Stimulated activated CD8-positive, alpha-beta memory T cell treated with anti-CD3 and anti-CD28 coated beads, Interleukin-4, amount 100 ng/mL, for 48 hours (primary cell): ENCODE data around the gene ARHGAP42.

Source experiments
- DNase-seq: peaks from one replicate; pipeline ENCODE4 v3.0.0-alpha.2; 2020

The ARHGAP42 gene

DNA sequence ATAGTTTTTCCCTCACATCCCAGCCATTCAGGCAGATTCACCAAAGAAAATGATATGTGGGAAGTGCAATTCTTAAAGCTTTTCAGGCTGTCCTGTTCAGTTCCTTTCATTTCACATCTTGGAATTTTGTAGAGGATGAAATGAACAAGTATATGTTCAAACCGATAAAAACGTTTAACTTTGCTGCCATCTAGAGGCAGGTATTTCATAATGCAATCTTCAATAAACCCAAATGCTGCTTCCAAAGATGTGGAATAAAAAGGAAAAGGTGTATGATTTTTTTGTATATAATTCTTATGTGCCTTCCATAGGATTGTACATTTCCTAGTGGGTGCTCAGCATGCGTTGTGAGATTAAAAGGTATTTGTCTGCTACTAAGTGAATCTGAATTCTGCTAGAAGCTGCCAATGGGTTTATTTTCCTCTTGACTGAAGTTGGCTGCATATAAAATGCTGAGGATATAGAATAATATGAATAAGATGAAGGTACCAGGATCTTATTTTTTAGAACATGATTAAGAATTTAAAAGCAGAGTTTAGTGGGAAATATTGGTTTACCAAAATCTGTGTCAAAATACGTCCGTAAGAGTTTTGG lies 243.2 kb downstream of the ARHGAP42 start:
- DNase-seq, result no peak

DNA sequence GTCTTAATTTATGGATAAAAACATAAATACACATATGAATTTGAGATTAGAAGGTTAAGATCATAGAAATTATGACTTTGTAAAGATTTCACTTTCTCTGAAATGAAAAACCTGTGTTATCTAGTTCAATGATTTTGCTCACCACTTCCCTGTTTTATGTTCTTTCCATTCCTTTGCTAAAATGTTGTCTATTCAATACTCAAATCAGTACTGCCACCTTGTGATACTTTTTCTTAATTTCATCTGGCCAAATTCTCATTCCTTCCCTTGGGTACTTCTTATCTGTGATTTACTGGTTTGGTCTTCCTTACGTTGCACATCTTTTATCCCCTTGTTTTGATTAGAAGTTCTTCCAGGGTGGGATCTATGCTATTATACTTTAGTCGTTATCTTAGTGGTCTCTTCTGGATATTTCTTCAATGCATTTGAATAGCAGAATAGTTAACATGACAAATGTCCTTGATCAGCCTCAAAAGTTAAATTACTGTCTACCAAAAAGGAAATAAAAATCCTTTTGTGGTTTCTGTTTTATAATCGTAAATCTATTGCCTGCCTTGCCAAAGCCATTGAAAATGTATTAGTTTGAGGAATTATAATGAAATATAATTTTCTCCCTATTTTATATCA lies 245.5 kb downstream of the ARHGAP42 start:
- no peak for DNase-seq

DNA sequence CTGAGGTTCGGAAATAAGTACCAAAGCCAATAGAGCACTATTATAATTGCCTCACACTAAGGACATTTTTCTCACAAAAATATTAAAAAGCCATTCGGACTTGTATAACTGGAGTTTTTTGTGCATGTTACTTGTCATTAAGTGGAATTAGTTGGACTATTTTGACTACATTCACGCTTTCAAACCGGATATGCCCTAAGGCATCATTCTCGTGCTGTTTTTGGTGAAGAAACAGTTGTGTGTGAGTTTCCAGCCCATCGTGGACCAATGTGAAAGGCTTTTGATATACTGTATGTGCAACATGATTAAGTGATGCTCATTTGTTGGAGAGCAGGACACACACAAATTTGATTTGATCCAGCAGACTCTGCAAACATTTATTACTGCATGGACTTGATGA lies 249.7 kb downstream of the ARHGAP42 start:
- DNase-seq, result no peak

DNA sequence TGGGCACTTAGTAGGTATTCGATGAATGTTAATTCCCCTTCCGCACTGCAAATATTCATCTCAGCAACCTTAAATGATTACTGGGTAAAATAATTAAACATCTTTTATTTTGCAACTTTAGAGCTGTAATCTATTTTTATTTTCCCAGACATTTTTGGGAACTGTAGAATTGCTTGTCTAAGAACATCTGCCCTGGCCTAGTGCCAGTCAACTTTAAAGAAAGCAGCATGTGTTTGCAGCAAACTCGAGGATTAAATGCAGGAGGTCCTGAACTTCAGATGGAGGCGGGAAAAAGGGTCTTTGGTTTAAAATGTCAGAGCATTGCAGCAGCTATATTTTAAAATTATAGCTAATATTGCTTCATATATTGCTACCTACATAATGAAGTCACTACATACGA lies 252.5 kb downstream of the ARHGAP42 start:
- no peak for DNase-seq

DNA sequence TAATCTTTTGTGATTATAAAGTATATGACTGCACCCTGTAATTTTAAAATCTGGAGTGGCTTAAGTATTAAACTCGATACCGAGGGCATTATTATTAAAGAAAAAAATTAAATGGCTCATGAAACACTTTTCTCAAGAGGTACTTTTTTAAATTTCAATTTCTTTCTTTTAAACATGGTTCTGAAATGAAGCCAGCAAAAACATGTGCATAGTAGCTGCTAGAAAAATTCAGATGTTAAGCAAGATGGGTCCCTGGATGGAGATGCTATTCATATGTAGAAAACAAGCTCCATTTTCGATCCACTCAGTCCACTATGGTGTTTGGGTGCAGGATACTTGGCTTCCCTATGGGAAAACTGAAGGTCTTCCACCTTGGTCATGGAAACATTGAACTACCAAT lies 253.0 kb downstream of the ARHGAP42 start:
- DNase-seq, result no peak

DNA sequence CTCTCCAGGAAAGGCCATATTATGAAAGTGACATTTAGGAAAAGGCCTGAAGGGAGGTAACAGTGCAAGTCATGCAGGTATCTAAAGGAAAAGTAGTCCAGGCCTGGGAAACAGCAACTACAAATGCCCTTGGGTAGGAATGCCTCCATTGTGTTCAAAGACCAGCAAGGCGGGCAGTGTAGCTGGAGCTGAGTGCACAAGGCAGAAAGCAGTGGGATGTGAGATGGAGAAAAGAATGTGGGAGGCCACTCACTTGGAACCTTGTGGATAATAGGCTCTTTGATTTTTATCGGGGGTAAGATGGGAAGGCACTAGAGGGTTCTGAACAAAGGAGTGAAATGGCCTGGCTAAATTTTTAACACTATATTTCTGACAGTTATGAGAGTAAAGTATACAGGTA lies 253.9 kb downstream of the ARHGAP42 start:
- DNase-seq, result no peak

DNA sequence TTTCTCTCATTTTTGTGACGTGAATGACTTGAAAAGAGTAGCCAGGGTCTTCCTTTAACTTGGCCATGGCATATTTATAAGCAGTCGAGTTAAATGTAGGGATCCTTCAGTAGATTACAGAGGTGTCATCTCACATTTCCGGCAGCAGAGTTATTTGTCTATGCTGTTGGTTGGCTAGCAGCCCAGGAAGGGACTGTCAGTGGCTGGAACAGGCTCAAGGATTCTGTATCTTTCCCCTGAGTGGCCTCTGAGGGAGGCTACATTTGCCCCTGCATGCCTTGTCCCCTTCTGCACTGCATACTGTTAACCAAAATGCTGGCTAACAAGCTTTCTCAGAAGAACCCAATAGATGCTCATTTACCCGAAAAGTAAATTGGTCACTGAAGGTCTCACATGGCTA lies 254.9 kb downstream of the ARHGAP42 start:
- no peak for DNase-seq

DNA sequence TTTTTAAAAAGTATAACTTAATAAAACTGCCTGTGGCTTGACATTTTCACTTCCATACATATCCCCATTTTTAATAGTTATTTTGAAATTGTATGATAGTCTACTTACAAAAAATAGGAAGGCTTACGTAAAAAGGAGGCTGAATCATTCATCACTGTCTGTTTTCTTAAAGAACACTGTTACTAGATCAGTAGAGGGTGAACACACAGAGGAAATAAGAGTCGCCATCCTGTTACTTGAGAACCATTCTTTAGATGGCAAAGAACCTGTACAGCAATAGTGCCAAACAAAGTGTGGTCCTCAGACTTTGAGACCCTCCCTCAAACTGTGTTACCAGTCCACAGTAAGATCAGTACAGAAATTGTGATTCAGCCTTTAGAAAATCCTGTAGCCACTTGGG lies 261.8 kb downstream of the ARHGAP42 start:
- DNase-seq, result no peak

DNA sequence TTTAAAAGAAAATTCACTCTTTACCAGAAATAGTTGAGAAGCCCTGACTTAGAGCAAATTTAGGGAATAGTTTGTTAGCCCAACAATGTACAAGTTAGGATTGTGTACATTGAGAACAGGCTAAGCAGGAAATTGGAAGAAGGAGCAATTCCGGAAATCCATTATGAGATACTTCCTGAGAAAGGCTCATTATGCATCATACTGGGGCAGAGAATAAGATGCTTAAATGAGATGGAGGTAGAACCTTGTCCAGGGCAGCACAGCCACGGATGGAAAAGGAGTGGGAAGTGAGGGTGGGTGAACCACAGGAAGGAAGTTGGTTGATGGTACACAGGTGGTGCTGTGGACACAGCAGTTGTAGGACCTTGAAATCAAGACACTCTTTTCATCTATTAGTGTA lies 262.4 kb downstream of the ARHGAP42 start:
- DNase-seq, result no peak

DNA sequence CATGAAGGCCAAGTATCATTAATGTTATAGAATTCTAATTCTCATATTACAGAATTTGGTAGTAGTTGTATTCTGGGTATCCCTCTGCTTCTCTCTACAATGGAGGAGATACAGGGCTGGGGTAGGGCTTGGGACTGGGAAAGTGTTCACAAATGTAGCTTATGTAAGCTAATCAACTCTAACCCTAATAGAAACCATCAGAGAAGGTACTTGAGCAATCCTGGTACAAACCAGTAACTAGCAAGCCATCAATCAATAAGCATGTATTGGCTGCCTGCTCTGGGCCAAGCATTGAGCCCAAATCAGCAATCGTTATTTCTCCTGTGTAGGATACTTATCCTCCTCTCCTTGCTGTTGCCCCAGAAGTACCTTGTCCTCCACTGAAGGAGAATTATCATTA lies 268.2 kb downstream of the ARHGAP42 start:
- no peak for DNase-seq

DNA sequence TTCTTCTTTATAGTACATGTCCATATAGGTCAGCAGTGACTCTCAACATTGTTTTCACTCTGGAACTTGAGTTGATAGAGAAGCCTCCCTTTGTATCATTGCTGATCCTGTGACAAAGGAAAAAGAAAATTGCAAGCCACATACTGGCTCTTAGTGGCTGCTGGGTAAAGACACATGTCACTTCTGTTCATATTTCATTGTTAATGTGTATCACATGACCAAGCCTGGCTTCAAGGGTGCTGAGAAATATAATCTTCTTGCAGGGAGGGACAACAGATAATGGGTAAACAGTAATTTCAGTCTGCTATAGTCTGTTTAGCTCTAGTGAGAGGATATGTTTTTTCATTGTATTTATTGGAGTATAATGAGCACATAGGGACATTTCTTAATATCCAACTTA lies 269.3 kb downstream of the ARHGAP42 start:
- no peak for DNase-seq

DNA sequence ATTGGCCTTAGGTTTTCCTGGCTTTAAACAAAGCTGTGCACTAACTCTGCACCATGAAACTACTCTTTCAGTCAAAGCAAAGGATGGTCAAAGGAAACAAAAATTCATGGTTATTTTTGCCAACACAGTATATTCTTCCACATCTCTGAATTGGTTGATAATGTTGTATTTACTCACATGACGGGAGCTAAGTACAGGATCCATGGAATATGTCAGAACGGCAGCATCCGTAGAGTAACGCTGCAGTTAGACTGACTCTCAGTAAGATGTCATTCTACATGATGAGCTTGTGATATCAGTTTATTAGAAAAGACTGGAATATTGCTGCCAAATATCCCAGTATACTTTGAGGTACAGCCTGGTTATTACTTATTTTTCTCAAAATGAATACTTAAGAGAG lies 270.4 kb downstream of the ARHGAP42 start:
- DNase-seq, result no peak

DNA sequence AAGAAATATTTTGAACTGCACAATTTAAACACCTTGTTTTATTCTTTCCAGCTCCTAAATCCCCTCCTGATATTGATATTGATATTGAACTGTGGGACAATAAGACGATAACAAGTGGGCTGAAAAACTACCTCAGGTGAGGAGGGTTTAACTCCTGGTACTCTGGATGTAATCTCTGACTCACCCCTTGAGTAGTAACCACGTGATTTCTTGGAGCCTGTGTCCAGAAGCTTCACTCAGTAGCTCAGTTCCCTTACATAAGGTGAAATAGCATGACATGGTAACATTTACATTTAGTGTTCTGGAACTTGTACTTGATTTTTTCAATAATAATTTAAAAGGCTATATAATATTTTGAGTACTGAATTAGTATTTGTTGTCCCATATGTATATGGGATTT lies 274.5 kb downstream of the ARHGAP42 start:
- DNase-seq, result no peak

DNA sequence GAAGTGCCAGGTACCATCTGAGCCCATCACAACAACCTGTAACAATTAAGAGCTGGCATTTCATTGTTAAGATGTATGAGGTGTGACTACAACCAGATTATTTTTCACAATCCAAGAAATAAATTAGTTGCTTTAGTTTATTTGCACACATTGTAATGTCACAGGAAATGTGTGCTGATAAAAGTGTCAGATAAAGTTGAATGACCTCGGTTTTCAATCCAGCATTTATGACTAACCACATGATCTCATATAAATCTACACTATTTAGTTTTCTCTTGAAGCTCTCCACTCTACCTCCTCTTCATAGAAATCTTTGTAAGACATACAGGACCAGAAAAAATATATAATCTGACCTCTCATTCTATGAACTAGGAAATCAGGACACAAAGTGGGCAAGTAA lies 276.3 kb downstream of the ARHGAP42 start:
- DNase-seq, result no peak

DNA sequence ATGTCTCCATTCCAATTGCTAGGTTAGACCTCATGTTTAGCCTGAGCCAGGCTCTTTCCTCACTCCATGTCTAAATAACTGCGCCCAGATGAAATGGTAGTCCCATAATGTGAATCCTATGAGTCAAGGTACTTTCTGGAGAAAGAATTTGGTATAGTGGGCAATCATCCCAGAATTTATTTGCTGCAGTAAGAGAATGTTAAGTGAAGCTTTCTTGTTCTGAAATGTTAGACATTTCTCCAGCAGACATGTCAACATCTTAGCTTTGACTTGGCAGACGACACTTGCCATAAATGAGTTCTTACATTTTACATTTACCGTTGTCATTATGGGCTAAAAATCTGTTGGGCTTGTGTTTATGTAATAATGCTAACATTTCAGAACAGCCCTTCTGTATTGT lies 277.3 kb downstream of the ARHGAP42 start:
- no peak for DNase-seq

DNA sequence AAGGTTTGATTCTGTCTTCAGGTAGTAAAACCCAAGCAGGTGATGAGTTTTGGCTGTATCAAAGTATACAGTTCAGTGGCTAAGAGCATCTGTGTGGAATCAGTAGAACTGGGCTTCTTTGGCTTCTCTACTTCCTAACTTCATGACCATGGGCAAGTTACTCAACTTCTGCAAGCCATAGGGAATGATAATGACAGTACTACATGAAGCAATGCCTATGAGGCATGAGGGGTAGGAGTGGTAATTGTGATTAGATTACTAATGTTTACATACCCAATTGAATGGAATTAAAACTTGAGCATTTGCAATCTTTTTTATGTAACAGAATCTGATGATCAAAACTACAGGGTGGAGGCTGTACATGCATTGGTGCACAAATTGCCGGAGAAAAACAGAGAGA lies 278.3 kb downstream of the ARHGAP42 start:
- DNase-seq, result no peak

DNA sequence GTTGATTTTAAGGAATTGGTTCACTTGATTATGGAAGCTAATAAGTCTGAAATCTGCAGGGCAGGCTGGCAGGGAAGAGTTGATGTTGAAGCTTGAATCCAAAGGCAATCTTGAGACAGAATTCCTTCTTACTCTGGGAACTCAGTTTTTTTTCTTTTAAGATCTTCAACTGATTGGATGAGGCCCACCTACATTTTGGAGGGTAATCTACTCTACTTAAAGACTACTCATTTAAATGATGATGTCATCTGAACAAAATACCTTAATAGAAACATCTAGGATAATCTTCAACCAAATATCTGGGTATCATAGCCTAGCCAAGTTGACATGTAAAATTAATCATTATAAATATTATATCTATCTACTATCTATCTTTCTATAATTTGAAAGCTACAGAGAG lies 279.3 kb downstream of the ARHGAP42 start:
- no peak for DNase-seq

DNA sequence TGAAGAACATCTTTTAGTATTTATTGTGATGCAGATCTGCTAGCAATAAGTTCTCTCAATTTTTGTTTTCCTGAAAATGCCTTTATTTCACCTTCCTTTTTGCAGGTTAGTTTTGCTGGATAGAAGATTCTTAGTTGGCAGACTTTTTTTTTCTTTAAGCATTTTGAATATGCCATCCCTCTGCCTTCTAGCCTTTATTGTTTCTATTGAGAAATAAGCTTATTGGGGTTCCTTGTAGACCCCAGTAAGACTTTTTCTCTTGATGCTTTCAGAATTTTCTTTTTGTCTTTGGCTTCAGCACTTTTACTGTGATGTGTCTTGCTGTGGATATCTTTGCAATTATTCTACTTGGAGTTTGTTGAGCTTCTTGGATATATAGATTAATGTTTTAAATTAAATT lies 281.9 kb downstream of the ARHGAP42 start:
- no peak for DNase-seq

DNA sequence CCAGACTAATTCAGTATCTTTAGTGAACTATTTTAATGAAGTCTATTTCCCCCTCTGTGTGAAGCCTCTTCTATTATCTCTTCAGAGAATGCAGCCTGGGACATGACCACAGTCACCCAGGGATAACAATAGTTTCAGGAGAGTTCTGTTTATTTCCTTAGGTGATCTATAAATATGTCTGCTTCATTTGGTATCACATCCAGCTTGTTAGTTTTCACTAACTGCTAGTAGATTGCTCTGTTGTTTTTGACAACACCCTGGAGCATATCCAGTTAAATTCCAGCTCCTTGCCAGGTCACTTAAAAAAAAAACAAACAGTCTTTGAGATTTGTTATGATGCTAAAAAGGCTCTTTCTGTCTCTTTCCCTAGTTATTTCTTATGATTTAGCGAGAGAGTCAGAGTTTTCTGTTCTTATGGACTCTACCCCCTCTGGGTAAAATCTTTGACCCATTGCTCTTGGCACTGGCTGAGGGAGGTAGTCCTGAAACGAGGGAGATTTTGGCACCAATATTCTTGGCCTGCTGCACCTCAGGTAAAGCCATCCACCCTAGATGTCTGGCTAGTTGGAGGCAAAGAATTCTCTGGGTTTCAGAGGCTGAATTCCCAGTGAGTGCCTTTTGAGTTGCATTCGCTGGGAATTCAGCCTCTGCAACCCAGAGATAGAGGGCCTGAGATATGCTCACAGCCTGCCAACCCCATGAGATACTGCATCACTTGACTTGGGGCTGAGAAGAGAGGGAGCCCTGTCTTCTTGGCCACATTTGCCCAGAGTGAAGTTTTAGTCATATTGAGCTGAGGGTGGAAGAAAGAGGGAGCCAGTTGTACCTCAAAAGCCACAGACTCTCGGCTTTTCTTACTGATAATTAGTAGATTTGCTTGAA lies 283.4 kb downstream of the ARHGAP42 start:
- no peak for DNase-seq

DNA sequence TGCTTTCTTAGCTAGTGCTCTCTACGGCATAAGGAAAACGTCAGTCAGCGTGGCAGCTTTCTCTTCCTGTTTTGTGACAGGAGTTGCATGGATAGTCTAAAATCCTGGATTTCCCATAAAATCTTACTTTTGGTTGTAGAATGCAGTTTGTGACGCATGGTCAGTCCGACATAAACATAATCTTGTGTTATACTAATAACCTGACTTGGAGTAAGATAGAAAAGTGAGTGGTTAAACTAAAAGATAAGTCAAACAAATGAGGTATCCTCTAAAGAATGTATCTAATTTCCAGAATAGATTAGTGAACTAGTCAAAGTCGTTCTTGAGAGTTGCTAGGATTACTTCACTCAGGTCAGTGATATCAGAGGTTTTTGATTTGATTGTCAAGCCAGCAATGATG lies 285.0 kb downstream of the ARHGAP42 start:
- DNase-seq, result no peak

DNA sequence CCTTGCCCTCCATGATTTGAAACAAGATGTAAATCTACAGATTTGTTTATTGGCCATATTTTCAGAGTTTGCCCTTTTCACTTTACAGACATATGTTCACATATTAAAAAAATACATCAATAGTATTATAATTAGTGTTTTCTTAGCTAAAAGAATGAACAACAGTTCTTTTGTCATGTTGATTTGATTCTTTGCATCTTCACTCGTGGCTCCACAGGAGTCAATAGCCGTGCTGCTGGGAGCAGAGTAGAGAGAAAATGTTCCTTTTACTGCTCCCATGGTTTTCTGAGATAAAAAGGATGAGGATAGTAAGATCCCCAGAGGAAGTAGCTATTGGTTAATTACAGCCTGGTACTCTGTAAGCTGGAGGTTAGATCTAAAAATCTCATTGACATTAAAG lies 291.4 kb downstream of the ARHGAP42 start:
- no peak for DNase-seq

DNA sequence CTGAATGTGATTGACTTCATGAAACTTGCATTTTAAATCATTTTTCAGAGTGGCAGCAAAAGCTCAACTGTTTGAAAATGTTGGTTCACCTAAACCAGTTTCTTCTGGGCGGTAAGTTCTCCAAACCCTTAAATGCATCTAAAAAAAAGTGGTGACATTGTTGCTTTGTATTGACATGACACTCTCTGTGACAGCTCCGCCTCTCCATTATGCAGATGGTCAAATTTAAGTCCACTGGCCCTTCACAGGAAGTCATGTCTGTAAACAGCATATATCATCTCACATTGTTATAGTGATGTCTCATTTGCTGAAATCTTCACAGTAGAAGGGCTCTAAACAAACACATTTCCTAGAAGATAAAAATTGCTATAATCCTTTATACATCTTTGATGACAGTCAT lies 291.9 kb downstream of the ARHGAP42 start:
- no peak for DNase-seq

DNA sequence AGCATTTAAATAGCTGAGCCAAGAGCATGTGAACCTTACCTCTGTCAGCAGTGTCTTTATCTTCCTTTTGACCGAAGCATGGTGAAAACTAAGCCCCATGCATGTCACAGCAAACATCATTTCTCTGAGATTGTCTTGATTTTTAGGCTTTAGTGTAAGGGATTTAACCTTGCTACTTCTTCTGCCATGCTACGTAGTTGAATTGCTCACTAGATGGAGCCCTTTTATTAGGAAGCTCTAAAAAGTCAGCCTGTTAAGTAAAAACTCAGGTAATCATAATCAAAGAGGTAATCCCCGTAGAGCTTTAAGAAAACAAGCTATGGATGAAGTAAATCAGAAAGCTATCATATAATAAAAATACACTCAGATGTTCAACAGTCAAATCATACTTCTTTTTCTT lies 293.1 kb downstream of the ARHGAP42 start:
- DNase-seq, result no peak

DNA sequence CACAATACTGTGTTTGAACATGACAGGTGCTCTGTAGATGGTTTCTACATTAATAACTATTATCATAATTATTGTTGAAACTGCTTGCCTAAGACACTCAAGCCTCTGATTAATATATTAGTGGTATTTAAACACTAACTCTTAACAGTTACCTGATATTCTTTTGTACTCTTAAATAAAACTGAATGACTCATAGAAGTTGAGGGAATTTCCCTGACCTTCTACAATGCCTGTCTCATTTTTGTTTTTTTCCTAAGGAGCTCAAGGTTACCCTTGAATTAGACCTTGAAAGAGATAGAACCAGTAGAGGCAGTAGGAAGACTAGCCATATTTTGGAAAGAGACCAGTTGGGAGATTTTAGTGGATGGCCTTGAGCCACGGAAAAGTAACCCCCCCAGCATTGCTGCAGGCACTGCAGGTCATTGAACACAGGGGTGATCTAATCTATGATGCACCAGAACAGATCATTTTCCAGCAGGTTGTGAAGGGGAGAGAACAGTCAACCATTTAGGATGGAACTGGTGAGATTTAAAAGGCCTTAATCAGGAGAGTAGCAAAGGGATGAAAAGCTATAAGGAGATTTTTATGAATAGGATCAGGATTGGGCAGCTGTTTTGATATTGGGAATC lies 294.2 kb downstream of the ARHGAP42 start:
- no peak for DNase-seq
